UCSD-AML1 (cell line): ENCODE data around the gene WNT10A.
"Not testable (repeated sequence)": the region's sequence is repeated elsewhere in the genome, so short reads cannot be mapped to it uniquely, and the experiment has no call there.

Experiments
- DNase-seq: peaks from one replicate; lab custom pipeline; 2025; ENCODE audit not compliant: unreplicated experiment; lab: John Stamatoyannopoulos, UW

The WNT10A gene

DNA sequence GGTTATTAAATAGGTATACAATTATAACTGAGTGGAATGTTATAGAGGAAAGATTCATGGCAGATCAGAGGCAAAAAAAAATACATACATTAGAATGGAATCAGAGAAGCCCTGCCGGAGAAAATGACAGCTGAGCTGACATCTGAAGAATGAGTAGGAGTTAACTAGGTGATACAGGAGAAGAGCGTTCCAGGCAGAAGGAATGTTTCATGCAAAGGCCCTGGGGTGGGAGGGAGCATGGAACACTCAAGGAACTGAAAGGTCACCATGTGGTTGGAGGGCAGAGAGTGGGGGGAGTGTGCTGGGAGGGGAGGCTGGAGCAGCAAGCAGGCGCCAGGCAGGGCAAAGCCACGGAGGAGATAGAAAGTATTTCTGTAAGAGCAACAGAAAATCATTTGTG, 47.2 kb downstream of the WNT10A start:
- no peak for DNase-seq

- DNase-seq, result not testable (repeated sequence)
Observed at GRCh38 chr2:218930488-218930887, 49.8 kb downstream of the WNT10A start.

DNA sequence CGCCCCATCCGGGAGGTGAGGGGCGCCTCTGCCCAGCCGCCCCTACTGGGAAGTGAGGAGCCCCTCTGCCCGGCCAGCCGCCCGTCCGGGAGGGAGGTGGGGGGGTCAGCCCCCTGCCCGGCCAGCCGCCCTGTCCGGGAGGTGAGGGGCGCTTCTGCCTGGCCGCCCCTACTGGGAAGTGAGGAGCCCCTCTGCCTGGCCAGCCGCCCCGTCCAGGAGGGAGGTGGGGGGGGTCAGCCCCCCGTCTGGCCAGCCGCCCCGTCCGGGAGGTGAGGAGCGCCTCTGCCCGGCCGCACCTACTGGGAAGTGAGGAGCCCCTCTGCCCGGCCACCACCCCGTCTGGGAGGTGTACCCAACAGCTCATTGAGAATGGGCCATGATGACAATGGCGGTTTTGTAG, 51.1 kb downstream of the WNT10A start:
- DNase-seq, result not testable (repeated sequence)
